A549 (cell line): ENCODE results near the gene CRADD.

Source experiments
- CHD2 ChIP-seq: fragments of 150-350 bp; IDR thresholded peaks from 2 replicates; pipeline ENCODE4 v1.6.1; 2014; ENCODE audit warnings: low read length; ENCODE audit not compliant: partially characterized antibody
- EP300 ChIP-seq, 2 experiments: fragments of >200 bp; sonication (Bioruptor Twin); formaldehyde crosslinking; IDR thresholded peaks; 2 replicates in 1 of 2; 3 replicates in 1 of 2; pipeline ENCODE4 v1.6.1; 2016 to 2017
- HDAC2 ChIP-seq: fragments of 200-600 bp; sonication (generic); IDR thresholded peaks from 2 replicates; pipeline ENCODE4 v1.6.1; 2016
- POLR2A ChIP-seq: IDR thresholded peaks from 2 replicates; pipeline ENCODE4 v1.6.1; 2012; ENCODE audit warnings: mild to moderate bottlenecking, low read length
- TF ChIP-seq, protein P1 (sequence below): fragments of >200 bp; sonication (Bioruptor Twin); formaldehyde crosslinking; IDR thresholded peaks from 3 replicates; pipeline ENCODE4 v1.5.1; 2016

DNA sequence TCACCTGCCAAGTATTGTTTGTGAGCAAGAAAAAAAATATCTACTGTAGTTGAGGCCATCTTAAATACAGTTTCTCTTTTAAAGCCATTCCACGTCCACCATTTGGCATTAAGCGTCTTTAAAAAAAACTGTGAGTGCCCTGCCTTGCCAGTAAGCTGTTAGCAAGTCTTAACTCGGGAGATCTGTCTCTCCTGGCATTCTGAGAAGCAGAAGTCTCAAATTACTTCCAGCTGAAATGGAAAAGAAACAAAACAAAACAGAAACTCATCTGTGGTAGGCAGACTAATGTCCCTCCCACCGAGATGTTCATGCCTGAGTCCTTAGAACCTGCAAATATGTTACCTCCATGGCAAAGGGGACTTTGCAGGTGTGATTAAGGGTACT is 126.2 kb downstream of the CRADD start:
- TF ChIP-seq EP300 (IDR thresholded peaks at IDR 0.05) (no peak), POLR2A (no peak), CHD2 (no peak), HDAC2 (no peak)
- TF ChIP-seq, protein P1, sequence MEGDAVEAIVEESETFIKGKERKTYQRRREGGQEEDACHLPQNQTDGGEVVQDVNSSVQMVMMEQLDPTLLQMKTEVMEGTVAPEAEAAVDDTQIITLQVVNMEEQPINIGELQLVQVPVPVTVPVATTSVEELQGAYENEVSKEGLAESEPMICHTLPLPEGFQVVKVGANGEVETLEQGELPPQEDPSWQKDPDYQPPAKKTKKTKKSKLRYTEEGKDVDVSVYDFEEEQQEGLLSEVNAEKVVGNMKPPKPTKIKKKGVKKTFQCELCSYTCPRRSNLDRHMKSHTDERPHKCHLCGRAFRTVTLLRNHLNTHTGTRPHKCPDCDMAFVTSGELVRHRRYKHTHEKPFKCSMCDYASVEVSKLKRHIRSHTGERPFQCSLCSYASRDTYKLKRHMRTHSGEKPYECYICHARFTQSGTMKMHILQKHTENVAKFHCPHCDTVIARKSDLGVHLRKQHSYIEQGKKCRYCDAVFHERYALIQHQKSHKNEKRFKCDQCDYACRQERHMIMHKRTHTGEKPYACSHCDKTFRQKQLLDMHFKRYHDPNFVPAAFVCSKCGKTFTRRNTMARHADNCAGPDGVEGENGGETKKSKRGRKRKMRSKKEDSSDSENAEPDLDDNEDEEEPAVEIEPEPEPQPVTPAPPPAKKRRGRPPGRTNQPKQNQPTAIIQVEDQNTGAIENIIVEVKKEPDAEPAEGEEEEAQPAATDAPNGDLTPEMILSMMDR = no peak
